H1 (cell line): ENCODE data around the gene SLC1A5. TPM values are rescaled to one million over a fixed set of nuclear protein-coding genes. Genes with fewer than 3 reads are reported as not detected.

Experiments
- CTCF ChIA-PET: fragments of 300-600 bp; sonication (Branson Sonifier 250); formaldehyde crosslinking; loops from one replicate; lab custom pipeline; 2021; ENCODE audit not compliant: partially characterized antibody; lab: Charles Lee
- POLR2A ChIA-PET: fragments of 300-600 bp; sonication (Branson Sonifier 250); formaldehyde crosslinking; loops from one replicate; lab custom pipeline; 2021; ENCODE audit warnings: inconsistent platforms; ENCODE audit not compliant: partially characterized antibody; lab: Charles Lee
- DNase-seq, 2 experiments: peaks; one replicate each; pipeline versions ENCODE4 v3.0.0 to v3.0.0-alpha.2; 2010 to 2022; ENCODE audit warnings: low spot score in 2 of 2, low read depth in 1 of 2, mixed read lengths in 1 of 2
- FAIRE-seq: peaks from 2 replicates; lab custom pipeline; 2011; peaks lifted over from hg19 to GRCh38; lab: Jason Lieb, UNC
- H2AFZ ChIP-seq: 2 replicates; pipeline ENCODE4 v1.8.1; 2012; ENCODE audit warnings: low read length, inconsistent platforms
- H2AK5ac ChIP-seq: 2 replicates; pipeline ENCODE4 v1.6.1; 2013; ENCODE audit warnings: low read depth, low read length
- H2BK120ac ChIP-seq: replicated peaks from 2 replicates; pipeline ENCODE3; 2013; ENCODE audit warnings: low read depth, low read length, inconsistent platforms
- H2BK12ac ChIP-seq: 2 replicates; pipeline ENCODE4 v1.6.1; 2013; ENCODE audit warnings: low read depth, low read length
- H2BK15ac ChIP-seq: 2 replicates; pipeline ENCODE4 v1.6.1; 2013; ENCODE audit warnings: low read length
- H2BK20ac ChIP-seq: 2 replicates; pipeline ENCODE4 v1.6.1; 2013; ENCODE audit warnings: low read length
- H2BK5ac ChIP-seq: 2 replicates; pipeline ENCODE4 v1.6.1; 2013; ENCODE audit warnings: low read depth, low read length
- H3K14ac ChIP-seq: 2 replicates; pipeline ENCODE4 v1.6.1; 2013; ENCODE audit warnings: inconsistent platforms; ENCODE audit not compliant: insufficient read length
- H3K18ac ChIP-seq: 2 replicates; pipeline ENCODE4 v1.6.1; 2013; ENCODE audit warnings: low read length; ENCODE audit errors: extremely low read depth
- H3K23ac ChIP-seq: 2 replicates; pipeline ENCODE4 v1.6.1; 2013; ENCODE audit warnings: inconsistent platforms; ENCODE audit not compliant: insufficient read length
- H3K23me2 ChIP-seq: 2 replicates; pipeline ENCODE4 v1.6.1; 2013; ENCODE audit warnings: low read depth, low read length
- H3K27ac ChIP-seq: 2 replicates; pipeline ENCODE4 v1.6.1; 2011; ENCODE audit warnings: low read depth, low read length, inconsistent platforms
- H3K27me3 ChIP-seq, 4 experiments: replicated peaks in 1 of 4; 1 replicate in 1 of 4; 2 replicates in 3 of 4; pipeline versions ENCODE4 v1.6.1 to v1.8.1; 2011 to 2013; ENCODE audit warnings: low read length in 3 of 4, mild to moderate bottlenecking in 3 of 4, inconsistent platforms in 2 of 4, mixed read lengths in 2 of 4, moderate library complexity in 1 of 4; ENCODE audit not compliant: control insufficient read depth in 3 of 4, insufficient read depth in 3 of 4; ENCODE audit errors: extremely low read depth in 1 of 4
- H3K36me3 ChIP-seq, 4 experiments: 2 replicates each; pipeline versions ENCODE4 v1.6.1 to v1.8.1; 2011 to 2013; ENCODE audit warnings: mild to moderate bottlenecking in 4 of 4, low read length in 3 of 4, moderate library complexity in 2 of 4, control low read depth in 1 of 4, inconsistent platforms in 1 of 4; ENCODE audit not compliant: insufficient read depth in 4 of 4, control insufficient read depth in 2 of 4
- H3K4ac ChIP-seq: replicated peaks from 2 replicates; pipeline ENCODE3; 2013; ENCODE audit warnings: low read length, low read depth, mixed read lengths, inconsistent platforms; ENCODE audit not compliant: insufficient read length
- H3K4me1 ChIP-seq, 4 experiments: replicated peaks in 1 of 4; 1 replicate in 1 of 4; 2 replicates in 3 of 4; pipeline versions ENCODE4 v1.6.1 to v1.8.1; 2011 to 2013; ENCODE audit warnings: low read length in 3 of 4, inconsistent platforms in 2 of 4, mixed read lengths in 1 of 4; ENCODE audit not compliant: insufficient read depth in 4 of 4, control insufficient read depth in 3 of 4
- H3K4me2 ChIP-seq, 2 experiments: 2 replicates each; pipeline versions ENCODE4 v1.6.1 to v1.8.1; 2011 to 2013; ENCODE audit warnings: low read depth in 2 of 2, low read length in 2 of 2, control low read depth in 1 of 2, inconsistent platforms in 1 of 2, mild to moderate bottlenecking in 1 of 2; ENCODE audit not compliant: insufficient read depth in 1 of 2
- H3K4me3 ChIP-seq, 4 experiments: fragments of 200-600, 300-600 bp in 1 of 4; sonication (generic), shearing (Covaris generic), sonication (Bioruptor Twin) in 1 of 4; 2 replicates each; pipeline versions ENCODE4 v1.5.1 to v1.8.1; 2011 to 2016; ENCODE audit warnings: low read length in 4 of 4, low read depth in 3 of 4, control low read depth in 2 of 4, inconsistent platforms in 2 of 4, mild to moderate bottlenecking in 2 of 4, mixed read lengths in 1 of 4, moderate library complexity in 1 of 4; ENCODE audit not compliant: insufficient read depth in 2 of 4; ENCODE audit errors: extremely low read depth in 1 of 4
- H3K56ac ChIP-seq: replicated peaks from 2 replicates; pipeline ENCODE3; 2013; ENCODE audit warnings: low read depth, mild to moderate bottlenecking, mixed read lengths, low read length, inconsistent platforms; ENCODE audit not compliant: insufficient read length
- H3K79me1 ChIP-seq: 2 replicates; pipeline ENCODE4 v1.6.1; 2013; ENCODE audit warnings: low read depth, low read length, control low read depth
- H3K79me2 ChIP-seq, 2 experiments: 2 replicates each; pipeline versions ENCODE4 v1.6.1 to v1.8.1; 2012 to 2013; ENCODE audit warnings: low read length in 2 of 2, mild to moderate bottlenecking in 2 of 2, inconsistent platforms in 1 of 2; ENCODE audit not compliant: insufficient read depth in 2 of 2, control insufficient read depth in 1 of 2
- H3K9ac ChIP-seq, 4 experiments: replicated peaks in 1 of 4; 1 replicate in 1 of 4; 2 replicates in 3 of 4; pipeline versions ENCODE4 v1.6.1 to v1.8.1; 2011 to 2013; ENCODE audit warnings: low read depth in 3 of 4, low read length in 3 of 4, control low read depth in 2 of 4, mild to moderate bottlenecking in 2 of 4, moderate library complexity in 2 of 4, inconsistent platforms in 1 of 4; ENCODE audit errors: extremely low read depth in 1 of 4
- H3K9me3 ChIP-seq, 2 experiments: 2 replicates each; pipeline versions ENCODE4 v1.6.1 to v1.8.1; 2012 to 2013; ENCODE audit warnings: mild to moderate bottlenecking in 2 of 2, moderate library complexity in 2 of 2, control low read depth in 1 of 2, inconsistent platforms in 1 of 2, low read depth in 1 of 2, low read length in 1 of 2, mixed read lengths in 1 of 2; ENCODE audit not compliant: insufficient read depth in 2 of 2
- H4K20me1 ChIP-seq, 2 experiments: replicated peaks in 1 of 2; 2 replicates each; pipeline versions ENCODE3 to v1.8.1; 2011 to 2013; ENCODE audit warnings: inconsistent platforms in 2 of 2, low read length in 2 of 2, mild to moderate bottlenecking in 1 of 2; ENCODE audit not compliant: insufficient read depth in 2 of 2, control insufficient read depth in 1 of 2
- H4K5ac ChIP-seq: 2 replicates; pipeline ENCODE4 v1.6.1; 2013; ENCODE audit warnings: low read length, low read depth, mixed read lengths, inconsistent platforms; ENCODE audit not compliant: insufficient read length
- H4K8ac ChIP-seq: 2 replicates; pipeline ENCODE4 v1.8.0; 2013; ENCODE audit warnings: mild to moderate bottlenecking, moderate library complexity, low read length, inconsistent platforms; ENCODE audit not compliant: insufficient read depth; ENCODE audit errors: extremely low read depth
- H4K91ac ChIP-seq: replicated peaks from 2 replicates; pipeline ENCODE3; 2013; ENCODE audit warnings: low read length, mixed read lengths, inconsistent platforms; ENCODE audit not compliant: insufficient read length
- BACH1 ChIP-seq: IDR thresholded peaks from 2 replicates; pipeline ENCODE4 v1.6.1; 2012; ENCODE audit warnings: low read length, improper control_type of control experiment
- SRF ChIP-seq: IDR thresholded peaks from 2 replicates; pipeline ENCODE4 v1.6.1; 2011; ENCODE audit warnings: mild to moderate bottlenecking, low read depth, low read length, moderate library complexity
- WGBS, 2 experiments: shearing (Covaris generic) in 1 of 2; methylation state at CpG; one replicate each; pipeline versions ENCODE4 v1.1.6 to v1.1.7; 2013 to 2015; ENCODE audit warnings: low lambda C conversion rate in 2 of 2, mixed read lengths in 2 of 2, inconsistent platforms in 1 of 2, low coverage in 1 of 2, missing lambda C conversion rate in 1 of 2; ENCODE audit not compliant: insufficient replicate concordance in 2 of 2, insufficient coverage in 1 of 2, insufficient read length in 1 of 2; ENCODE audit errors: extremely low coverage in 1 of 2, missing lambda C conversion rate in 1 of 2; 5-methylcytosine and 5-hydroxymethylcytosine counted together
- polyA plus RNA-seq, 7 experiments: library from polyadenylated mRNA; depleted of rRNA in 3 of 7; stranded (reverse) in 5 of 7; unstranded in 2 of 7; fragments of >200 nt in 5 of 7; fragments of 200-250 nt in 2 of 7; gene quantifications; 1 replicate in 5 of 7; 2 replicates in 1 of 7; 4 replicates in 1 of 7; pipeline versions ENCODE4 v1.2.1 to v1.2.3, GENCODE V29; 2011 to 2013; ENCODE audit warnings: missing spikeins in 2 of 7, mixed read lengths in 2 of 7
- total RNA-seq: library from RNA; stranded (reverse); fragmentation: NEBNext Ultra II Directional; extraction: Animal tissue kit (Norgen Biotek cat#: 25700); gene quantifications from 2 replicates; pipeline ENCODE4 v1.2.1, GENCODE V29; 2021

SLC1A5 gene
- total and polyA plus RNA-seq, 2 of the 8 experiments (the other 6 are each of a cell fraction or from before 2014, with no cell fraction given): 291 to 351 TPM

DNA sequence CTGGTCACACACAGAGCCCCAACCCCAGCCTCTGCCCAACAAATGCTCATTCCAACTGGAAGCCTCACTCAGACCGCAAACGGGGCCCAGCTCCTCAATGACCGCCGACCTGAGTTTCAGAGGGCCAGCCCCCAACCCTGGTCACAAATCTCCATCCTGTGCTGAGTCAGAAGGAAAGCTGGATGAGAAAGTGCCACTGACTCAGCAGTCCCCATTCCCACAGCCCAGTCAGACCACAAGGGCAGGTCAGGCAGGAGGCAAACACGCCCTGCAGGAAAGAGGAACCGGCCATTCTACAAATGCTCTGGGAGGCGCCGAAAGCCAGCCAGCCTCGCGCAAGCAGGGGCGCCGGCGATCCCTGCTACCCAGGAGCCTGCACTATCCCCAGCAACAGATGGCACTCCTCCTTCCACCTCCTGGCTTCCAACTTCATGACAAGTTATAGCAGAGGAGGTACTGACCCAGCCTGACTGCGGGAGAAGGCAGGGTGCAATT, 57.3 kb downstream of the SLC1A5 start:
- Histone ChIP-seq H2AK5ac (no peak overlapping the region), H3K4me2 (no peak overlapping the region), H3K9ac (no peak overlapping the region), H2BK20ac (no peak overlapping the region), H3K79me1 (peaks cover 8% of the 10 kb centered on the region), H3K9me3 (no peaks in the 10 kb centered on the region), H3K4ac (no peak overlapping the region), H3K4me3 (no peak overlapping the region), H3K23me2 (no peaks in the 10 kb centered on the region), H2AFZ (no peak overlapping the region), H2BK5ac (peak overlapping the region; percentile 66; the same call in 1 of the 2 replicates), H3K23ac (no peak overlapping the region), H4K91ac (no peak overlapping the region), H3K14ac (no peak overlapping the region), H3K27ac (no peak overlapping the region), H3K36me3 (peaks cover 37 to 67% (median 51%) of the 10 kb centered on the region in 4 experiments), H3K18ac (no peak overlapping the region), H4K8ac (no peak overlapping the region; the same call in 1 of the 2 replicates), H4K5ac (no peak overlapping the region), H2BK120ac (no peak overlapping the region), H2BK15ac (no peak overlapping the region), H3K79me2 (peaks cover 0 to 27% of the 10 kb centered on the region in 2 experiments; a peak in 2 of 4 replicates), H3K56ac (no peak overlapping the region), H3K27me3 (no peaks in the 10 kb centered on the region), H4K20me1 (peaks cover 30 to 46% of the 10 kb centered on the region in 2 experiments), H3K4me1 (peaks cover 0 to 3% (median 0%) of the 10 kb centered on the region in 4 experiments; a peak in 4 of 7 replicates), H2BK12ac (no peak overlapping the region)
- 94% methylated on average over 14 of the region's 14 CpGs; no CpG with 5 or more reads in 1 of the 2 experiments for WGBS, 2 experiments
- no peak for FAIRE-seq
- TF ChIP-seq SRF (no peak), BACH1 (0 out of 2 replicates have a peak, but pooled peaks have one; percentile 42)
- DNase-seq: no peak
- ChIA-PET CTCF (interaction anchor here (0.7 to 15.8 kb wide), 14 partner anchors 10 to 126 kb away, joined by 3 to 188 read pairs (median 4); no protein-coding TSS in a partner anchor), POLR2A (interaction anchor here (0.8 to 4.2 kb wide), 6 partner anchors 10 to 55 kb away, joined by 3 to 26 read pairs (median 6); partner anchors contain the start of gene PRKD2)
